HEK293 (cell line): ENCODE measurements around the gene TTC32.

Experiments used
- HIC1 ChIP-seq: fragments of 450-650 bp; formaldehyde crosslinking; IDR thresholded peaks from 2 replicates; pipeline ENCODE4 v1.5.1; 2016; ENCODE audit warnings: missing biosample characterization, missing genetic modification characterization
- PRDM2 ChIP-seq: fragments of 450-650 bp; formaldehyde crosslinking; IDR thresholded peaks from 2 replicates; pipeline ENCODE4 v1.5.1; 2016; ENCODE audit warnings: missing biosample characterization, missing genetic modification characterization, borderline replicate concordance
- REST ChIP-seq: fragments of 450-650 bp; formaldehyde crosslinking; IDR thresholded peaks from 2 replicates; pipeline ENCODE4 v1.5.1; 2016; ENCODE audit warnings: missing biosample characterization, missing genetic modification characterization
- SP3 ChIP-seq: fragments of 450-650 bp; formaldehyde crosslinking; IDR thresholded peaks from 2 replicates; pipeline ENCODE4 v1.5.1; 2016; ENCODE audit warnings: missing biosample characterization, missing genetic modification characterization
- TRIM28 ChIP-seq: IDR thresholded peaks from 2 replicates; pipeline ENCODE4 v1.6.1; 2011; ENCODE audit warnings: low read length, control low read depth, borderline replicate concordance
- ZBTB10 ChIP-seq: fragments of 450-650 bp; formaldehyde crosslinking; IDR thresholded peaks from 2 replicates; pipeline ENCODE4 v1.5.1; 2016; ENCODE audit warnings: missing biosample characterization, missing genetic modification characterization
- ZBTB48 ChIP-seq: fragments of 450-650 bp; formaldehyde crosslinking; IDR thresholded peaks from 2 replicates; pipeline ENCODE4 v1.5.1; 2016; ENCODE audit warnings: missing biosample characterization, missing genetic modification characterization
- ZBTB7A ChIP-seq: fragments of 450-650 bp; formaldehyde crosslinking; IDR thresholded peaks from 2 replicates; pipeline ENCODE4 v1.5.1; 2016; ENCODE audit warnings: low read depth, missing biosample characterization, missing genetic modification characterization
- ZFP37 ChIP-seq: fragments of 450-650 bp; formaldehyde crosslinking; IDR thresholded peaks from 2 replicates; pipeline ENCODE4 v1.5.1; 2016; ENCODE audit warnings: missing biosample characterization, missing genetic modification characterization
- ZNF2 ChIP-seq: fragments of 450-650 bp; formaldehyde crosslinking; IDR thresholded peaks from 2 replicates; pipeline ENCODE4 v1.5.1; 2016; ENCODE audit warnings: missing biosample characterization, missing genetic modification characterization
- ZNF514 ChIP-seq: fragments of 450-650 bp; formaldehyde crosslinking; IDR thresholded peaks from 2 replicates; pipeline ENCODE4 v1.5.1; 2016; ENCODE audit warnings: missing biosample characterization, missing genetic modification characterization
- ZNF558 ChIP-seq: fragments of 450-650 bp; formaldehyde crosslinking; IDR thresholded peaks from 2 replicates; pipeline ENCODE4 v1.5.1; 2016; ENCODE audit warnings: missing biosample characterization, missing genetic modification characterization
- ZNF664 ChIP-seq: fragments of 450-650 bp; formaldehyde crosslinking; IDR thresholded peaks from 2 replicates; pipeline ENCODE4 v1.5.1; 2016; ENCODE audit warnings: missing biosample characterization, missing genetic modification characterization
- ZNF776 ChIP-seq: fragments of 450-650 bp; formaldehyde crosslinking; IDR thresholded peaks from 2 replicates; pipeline ENCODE4 v1.5.0; 2017; ENCODE audit warnings: missing biosample characterization, missing genetic modification characterization, borderline replicate concordance
- ZNF777 ChIP-seq: fragments of 450-650 bp; formaldehyde crosslinking; IDR thresholded peaks from 2 replicates; pipeline ENCODE4 v1.5.1; 2017; ENCODE audit warnings: missing biosample characterization, missing genetic modification characterization, borderline replicate concordance

TTC32 gene

GRCh38 chr2:19933351-19933981 lies 31.7 kb upstream of the TTC32 start (continued):
- TF ChIP-seq PRDM2 (tag by site-specific recombination) (no peak), TRIM28 (no peak), HIC1 (tag by site-specific recombination) (no peak), SP3 (no peak), ZBTB48 (tag by site-specific recombination) (no peak), ZNF558 (tag by site-specific recombination) (no peak), ZBTB7A (tag by site-specific recombination) (no peak), ZNF664 (tag by site-specific recombination) (no peak), ZFP37 (tag by site-specific recombination) (no peak), ZBTB10 (no peak), ZNF776 (no peak), ZNF777 (no peak), ZNF2 (tag by site-specific recombination) (no peak), REST (no peak), ZNF514 (no peak)
